Loucy (cell line): ENCODE data around the gene TCP1.

Source experiments
- EZH2phosphoT487 ChIP-seq: fragments of 200-600 bp; IDR thresholded peaks from 2 replicates; pipeline ENCODE4 v1.6.1; 2018; ENCODE audit warnings: antibody characterized with exemption, mild to moderate bottlenecking, moderate library complexity, borderline replicate concordance
- TF ChIP-seq, protein P1 (sequence below): fragments of 200-600 bp; sonication (generic); conservative IDR thresholded peaks from 2 replicates; pipeline ENCODE4 v1.5.1; 2014; ENCODE audit warnings: mild to moderate bottlenecking, antibody characterized with exemption, low read length

DNA sequence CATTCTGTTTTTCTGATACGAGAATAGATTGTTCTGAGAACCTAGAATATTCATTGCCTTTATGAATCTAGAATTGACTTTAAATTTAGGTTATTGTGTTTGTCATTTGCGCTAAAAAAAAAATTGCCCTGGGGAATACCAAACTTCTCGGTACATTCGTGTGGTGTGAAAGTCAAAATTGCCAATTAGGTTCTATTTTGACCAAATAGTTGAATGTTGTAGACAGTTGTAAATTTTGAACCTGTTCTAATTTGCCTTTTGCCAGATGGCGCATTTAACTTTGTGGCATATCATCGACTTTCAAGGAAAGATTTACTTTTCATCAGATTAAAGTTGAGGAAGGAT is 59.1 kb downstream of the TCP1 start:
- TF ChIP-seq, protein P1, sequence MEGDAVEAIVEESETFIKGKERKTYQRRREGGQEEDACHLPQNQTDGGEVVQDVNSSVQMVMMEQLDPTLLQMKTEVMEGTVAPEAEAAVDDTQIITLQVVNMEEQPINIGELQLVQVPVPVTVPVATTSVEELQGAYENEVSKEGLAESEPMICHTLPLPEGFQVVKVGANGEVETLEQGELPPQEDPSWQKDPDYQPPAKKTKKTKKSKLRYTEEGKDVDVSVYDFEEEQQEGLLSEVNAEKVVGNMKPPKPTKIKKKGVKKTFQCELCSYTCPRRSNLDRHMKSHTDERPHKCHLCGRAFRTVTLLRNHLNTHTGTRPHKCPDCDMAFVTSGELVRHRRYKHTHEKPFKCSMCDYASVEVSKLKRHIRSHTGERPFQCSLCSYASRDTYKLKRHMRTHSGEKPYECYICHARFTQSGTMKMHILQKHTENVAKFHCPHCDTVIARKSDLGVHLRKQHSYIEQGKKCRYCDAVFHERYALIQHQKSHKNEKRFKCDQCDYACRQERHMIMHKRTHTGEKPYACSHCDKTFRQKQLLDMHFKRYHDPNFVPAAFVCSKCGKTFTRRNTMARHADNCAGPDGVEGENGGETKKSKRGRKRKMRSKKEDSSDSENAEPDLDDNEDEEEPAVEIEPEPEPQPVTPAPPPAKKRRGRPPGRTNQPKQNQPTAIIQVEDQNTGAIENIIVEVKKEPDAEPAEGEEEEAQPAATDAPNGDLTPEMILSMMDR = no peak
- TF ChIP-seq EZH2phosphoT487 = no peak
